WERI-Rb-1 (cell line): ENCODE measurements around the gene COL8A1.

Experiments
- DNase-seq: peaks from one replicate; pipeline ENCODE4 v3.0.0-alpha.2; 2020
- H3K27ac ChIP-seq: fragments of 250-450 bp; sonication (Bioruptor Pico); 2 replicates; pipeline ENCODE4 v1.5.1; 2020; ENCODE audit warnings: mild to moderate bottlenecking, moderate library complexity
- H3K27me3 ChIP-seq: fragments of 250-450 bp; sonication (Bioruptor Pico); 2 replicates; pipeline ENCODE4 v1.5.1; 2021; ENCODE audit warnings: mild to moderate bottlenecking, low read depth, moderate library complexity; ENCODE audit not compliant: insufficient read depth, severe bottlenecking
- H3K36me3 ChIP-seq: fragments of 250-450 bp; sonication (Bioruptor Pico); 2 replicates; pipeline ENCODE4 v1.5.1; 2020; ENCODE audit warnings: mild to moderate bottlenecking, moderate library complexity
- H3K4me3 ChIP-seq: 2 replicates; pipeline ENCODE4 v1.5.1; 2011; ENCODE audit warnings: low read depth, mild to moderate bottlenecking, control low read depth, low read length
- H3K9me3 ChIP-seq: fragments of 250-450 bp; sonication (Bioruptor Pico); 2 replicates; pipeline ENCODE4 v1.5.1; 2021; ENCODE audit warnings: mild to moderate bottlenecking, moderate library complexity; ENCODE audit not compliant: severe bottlenecking
- TF ChIP-seq, protein P1 (sequence below): IDR thresholded peaks from 2 replicates; pipeline ENCODE4 v1.5.1; 2011; ENCODE audit warnings: low read depth, mild to moderate bottlenecking, control low read depth, inconsistent platforms, low read length

COL8A1 gene

DNA sequence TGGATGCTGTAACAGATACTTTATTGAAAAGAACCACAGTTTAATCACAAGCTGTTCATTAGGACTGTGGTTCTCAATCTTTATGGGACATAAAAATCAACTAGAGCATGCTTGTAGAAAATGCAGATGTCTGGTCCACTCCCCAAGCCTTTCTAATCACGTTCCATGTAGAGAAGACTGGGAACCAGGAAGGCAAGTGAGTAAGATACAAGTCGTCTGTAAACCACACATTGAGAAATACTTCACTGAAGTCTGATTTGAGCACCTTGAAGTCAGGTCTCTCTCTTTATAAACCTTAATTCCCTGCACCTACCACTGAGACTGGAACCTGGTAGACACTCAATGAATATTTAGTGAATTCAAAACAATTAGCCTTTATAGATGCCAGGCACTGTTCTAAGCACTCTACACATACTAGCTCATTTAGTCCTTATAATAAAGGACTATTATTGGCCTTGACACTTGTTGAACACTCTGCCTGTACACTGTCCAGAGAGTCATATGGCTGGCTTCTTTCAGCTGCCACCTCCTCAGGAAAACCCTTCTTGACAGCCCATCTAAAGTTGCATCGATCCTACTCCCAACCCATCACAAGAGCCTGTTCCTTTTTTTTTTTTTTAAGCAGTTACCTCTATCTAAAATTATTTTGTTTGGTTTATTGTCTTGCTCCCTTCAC, 120.2 kb downstream of the COL8A1 start:
- Histone ChIP-seq H3K4me3 (no peak overlapping the region), H3K9me3 (no peaks in the 10 kb centered on the region), H3K36me3 (no peaks in the 10 kb centered on the region), H3K27me3 (no peaks in the 10 kb centered on the region), H3K27ac (no peak overlapping the region)
- TF ChIP-seq, protein P1, sequence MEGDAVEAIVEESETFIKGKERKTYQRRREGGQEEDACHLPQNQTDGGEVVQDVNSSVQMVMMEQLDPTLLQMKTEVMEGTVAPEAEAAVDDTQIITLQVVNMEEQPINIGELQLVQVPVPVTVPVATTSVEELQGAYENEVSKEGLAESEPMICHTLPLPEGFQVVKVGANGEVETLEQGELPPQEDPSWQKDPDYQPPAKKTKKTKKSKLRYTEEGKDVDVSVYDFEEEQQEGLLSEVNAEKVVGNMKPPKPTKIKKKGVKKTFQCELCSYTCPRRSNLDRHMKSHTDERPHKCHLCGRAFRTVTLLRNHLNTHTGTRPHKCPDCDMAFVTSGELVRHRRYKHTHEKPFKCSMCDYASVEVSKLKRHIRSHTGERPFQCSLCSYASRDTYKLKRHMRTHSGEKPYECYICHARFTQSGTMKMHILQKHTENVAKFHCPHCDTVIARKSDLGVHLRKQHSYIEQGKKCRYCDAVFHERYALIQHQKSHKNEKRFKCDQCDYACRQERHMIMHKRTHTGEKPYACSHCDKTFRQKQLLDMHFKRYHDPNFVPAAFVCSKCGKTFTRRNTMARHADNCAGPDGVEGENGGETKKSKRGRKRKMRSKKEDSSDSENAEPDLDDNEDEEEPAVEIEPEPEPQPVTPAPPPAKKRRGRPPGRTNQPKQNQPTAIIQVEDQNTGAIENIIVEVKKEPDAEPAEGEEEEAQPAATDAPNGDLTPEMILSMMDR, result no peak
- no peak for DNase-seq

DNA sequence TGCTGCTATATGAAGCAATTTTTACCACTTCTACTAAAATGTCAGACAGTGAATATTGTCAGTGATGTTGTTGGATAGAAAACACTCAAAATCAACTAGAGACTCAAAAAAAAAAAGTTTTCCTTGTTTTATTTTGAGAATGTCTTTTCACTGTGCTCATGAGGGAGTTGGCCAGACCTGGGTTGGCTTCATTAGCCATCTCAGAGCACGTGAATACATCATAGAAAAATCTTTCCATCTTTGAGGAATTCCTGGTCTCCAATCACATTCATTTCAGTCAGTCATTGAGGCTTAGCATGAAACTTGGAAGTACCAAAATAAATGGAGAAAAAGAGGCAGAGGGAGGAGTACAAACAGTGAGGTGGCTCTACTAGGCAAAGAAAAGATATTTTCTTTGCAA, 121.6 kb downstream of the COL8A1 start:
- H3K4me3 ChIP-seq, result no peak overlapping the region
- H3K36me3 ChIP-seq, result no peaks in the 10 kb centered on the region
- TF ChIP-seq, protein P1, result no peak
- no peak overlapping the region for H3K27ac ChIP-seq
- no peaks in the 10 kb centered on the region for H3K9me3 ChIP-seq
- no peaks in the 10 kb centered on the region for H3K27me3 ChIP-seq
- DNase-seq, result no peak

DNA sequence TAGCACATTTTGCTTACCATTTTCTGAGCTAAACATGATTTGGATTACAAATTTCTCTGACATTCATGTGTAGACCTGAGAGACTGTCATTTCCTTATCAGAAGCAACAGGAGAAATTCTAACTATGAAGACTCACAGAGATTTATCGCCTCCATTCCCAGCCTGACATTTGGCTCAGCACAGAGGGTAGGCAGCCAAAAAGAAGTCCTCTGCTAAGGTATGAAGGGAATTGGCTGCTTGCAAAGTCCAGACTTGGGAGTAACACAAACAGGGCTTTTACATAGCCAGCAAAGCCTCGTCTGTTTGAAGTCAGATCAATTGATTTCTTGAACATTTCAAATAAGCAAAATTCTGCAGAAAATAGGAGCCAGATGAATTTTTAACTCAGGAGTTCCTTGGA, 122.2 kb downstream of the COL8A1 start:
- DNase-seq, result no peak
- Histone ChIP-seq H3K4me3 (no peak overlapping the region), H3K27me3 (no peaks in the 10 kb centered on the region), H3K27ac (no peak overlapping the region), H3K36me3 (no peaks in the 10 kb centered on the region), H3K9me3 (no peaks in the 10 kb centered on the region)
- TF ChIP-seq, protein P1, result no peak

DNA sequence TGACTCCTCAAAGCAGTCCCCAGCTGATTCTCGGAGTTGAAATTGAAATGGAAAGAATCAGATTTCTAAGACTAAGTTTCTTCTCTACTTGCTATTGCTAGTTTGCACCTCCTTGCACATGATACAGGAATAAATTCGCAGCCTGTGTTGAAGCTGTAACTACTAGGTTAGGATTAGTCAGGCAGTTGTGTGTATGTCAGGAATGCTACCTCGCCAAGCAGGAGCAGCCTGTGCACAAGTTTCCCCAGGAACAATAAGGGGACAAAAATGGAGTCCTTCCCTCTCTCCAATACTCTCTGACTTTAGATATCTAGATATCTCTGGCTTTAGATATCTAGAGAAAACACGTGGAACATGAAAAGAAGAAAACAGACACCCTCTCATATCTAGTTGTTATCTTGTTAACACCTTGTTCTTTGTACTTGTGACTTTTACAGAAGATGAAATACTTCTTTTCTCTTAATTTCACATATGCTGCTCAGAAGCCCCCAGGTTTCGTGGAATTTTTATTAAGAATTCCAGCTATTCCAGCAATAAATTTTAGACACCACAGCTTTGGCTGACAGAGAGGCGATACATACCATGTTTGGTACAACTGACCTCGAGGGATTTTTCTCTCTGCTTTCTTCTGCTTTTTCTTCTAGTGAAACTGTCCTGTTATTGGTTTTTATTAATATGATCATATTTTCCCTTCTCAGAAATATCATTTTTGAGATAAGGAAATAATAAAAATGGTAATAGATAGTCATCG, 123.2 kb downstream of the COL8A1 start:
- H3K27ac ChIP-seq, result no peak overlapping the region
- H3K9me3 ChIP-seq, result no peaks in the 10 kb centered on the region
- no peaks in the 10 kb centered on the region for H3K36me3 ChIP-seq
- no peak overlapping the region for H3K4me3 ChIP-seq
- no peaks in the 10 kb centered on the region for H3K27me3 ChIP-seq
- TF ChIP-seq, protein P1, result no peak
- DNase-seq, result no peak

DNA sequence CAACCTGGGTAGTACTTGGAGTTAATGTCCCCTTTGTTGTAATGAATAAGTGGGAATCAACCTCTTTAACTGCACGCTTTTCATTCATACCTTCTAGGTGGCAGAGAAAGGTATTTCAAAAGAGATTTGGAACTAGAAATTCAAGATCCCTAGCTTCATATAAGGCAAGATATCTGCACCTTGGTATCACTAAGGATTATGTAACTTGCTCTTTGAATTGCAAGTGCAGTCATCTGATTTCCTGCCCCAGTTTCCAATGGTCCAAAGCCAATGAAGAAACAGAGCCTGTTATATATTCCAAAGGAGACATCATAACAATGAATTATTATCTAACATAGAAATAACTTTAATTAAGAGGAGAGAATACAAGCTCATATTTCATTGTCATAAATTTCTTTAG, 124.5 kb downstream of the COL8A1 start:
- TF ChIP-seq, protein P1, result no peak

DNA sequence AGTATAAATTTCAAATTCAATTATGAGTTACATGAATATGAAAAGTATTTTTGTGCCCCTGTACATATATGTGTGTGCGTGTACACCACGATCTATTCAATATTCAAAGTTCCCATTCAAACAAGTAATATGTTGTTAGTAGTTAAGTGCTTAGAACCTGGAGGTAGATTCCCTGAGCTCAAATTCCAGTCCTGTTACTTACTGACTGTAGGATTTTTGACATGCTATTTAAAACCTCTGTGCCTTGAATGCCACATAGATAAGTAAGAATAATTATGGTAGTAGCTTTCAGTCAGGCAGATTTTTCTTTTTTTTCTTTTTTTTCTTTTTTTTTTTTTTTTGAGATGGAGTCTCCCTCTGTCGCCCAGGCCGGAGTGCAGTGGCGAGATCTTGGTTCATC, 126.0 kb downstream of the COL8A1 start:
- H3K27me3 ChIP-seq, result no peaks in the 10 kb centered on the region

More for the DNA sequence above, 124.5 kb downstream of the COL8A1 start:
- Histone ChIP-seq H3K9me3 (no peaks in the 10 kb centered on the region), H3K27ac (no peak overlapping the region), H3K4me3 (no peak overlapping the region), H3K36me3 (no peaks in the 10 kb centered on the region), H3K27me3 (no peaks in the 10 kb centered on the region)
- DNase-seq, result no peak

More for the DNA sequence above, 126.0 kb downstream of the COL8A1 start:
- DNase-seq, result no peak
- TF ChIP-seq, protein P1, result no peak
- Histone ChIP-seq H3K27ac (no peak overlapping the region), H3K36me3 (no peaks in the 10 kb centered on the region), H3K4me3 (no peak overlapping the region), H3K9me3 (no peaks in the 10 kb centered on the region)
